ENCODE results near the gene CD55.

CD55 gene

DNA sequence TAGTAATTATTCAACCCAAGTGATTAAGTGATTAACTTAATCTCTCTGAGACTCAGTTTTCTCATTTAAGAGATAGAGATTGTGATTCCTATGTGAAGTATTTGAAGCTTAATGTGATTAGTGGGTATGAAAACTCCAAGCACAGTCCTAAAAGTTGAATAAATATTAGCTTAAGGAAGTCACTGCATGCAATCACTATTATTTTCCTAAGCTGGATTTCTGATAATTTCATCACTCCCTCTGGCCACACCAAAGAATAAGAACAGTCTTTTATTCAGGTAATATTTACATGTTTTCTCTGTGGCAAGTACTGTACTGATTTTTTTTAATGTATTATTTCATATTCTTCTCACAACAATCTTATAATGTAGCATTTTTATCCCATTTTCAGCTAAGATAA, 31.1 kb downstream of the CD55 start:
- H3K4me1 ChIP-seq (ENCODE audit: insufficient read depth, low read length, poor library complexity, severe bottlenecking), result no peaks in the 10 kb centered on the region
- no peaks in the 10 kb centered on the region for H3K79me2 ChIP-seq (ENCODE audit: insufficient read depth, low read length)
- TF ChIP-seq EZH2phosphoT487 (IDR thresholded peaks at IDR 0.05; ENCODE audit: borderline replicate concordance), result no peak
- no peak for TF ChIP-seq CTCF (conservative IDR thresholded peaks at IDR 0.05; ENCODE audit: low read length)
- no peak overlapping the region for H3K4me2 ChIP-seq (ENCODE audit: low read depth, low read length, poor library complexity, severe bottlenecking)
- no peaks in the 10 kb centered on the region for H3K27me3 ChIP-seq (ENCODE audit: insufficient read depth, low read length, poor library complexity, severe bottlenecking)
- no peaks in the 10 kb centered on the region for H4K20me1 ChIP-seq (ENCODE audit: insufficient read depth, low read length, poor library complexity, severe bottlenecking)
- H3F3A ChIP-seq (ENCODE audit: low read depth), result no peaks in the 10 kb centered on the region
- H3K9me3 ChIP-seq (ENCODE audit: insufficient read depth, low read depth, low read length), result no peaks in the 10 kb centered on the region
- no peak overlapping the region for H3K4me3 ChIP-seq (ENCODE audit: low read length, poor library complexity, severe bottlenecking)
- no peak overlapping the region for H3K9ac ChIP-seq (ENCODE audit: low read depth, low read length, poor library complexity, severe bottlenecking)
- no peak overlapping the region for H2AFZ ChIP-seq (ENCODE audit: low read length)
- no peaks in the 10 kb centered on the region for H3K9me2 ChIP-seq (replicated peaks; ENCODE audit: low read depth, low read length)
- H3K36me3 ChIP-seq (ENCODE audit: insufficient read depth, low read length), result peaks cover 5% of the 10 kb centered on the region; the same call in 1 of the 2 replicates

DNA sequence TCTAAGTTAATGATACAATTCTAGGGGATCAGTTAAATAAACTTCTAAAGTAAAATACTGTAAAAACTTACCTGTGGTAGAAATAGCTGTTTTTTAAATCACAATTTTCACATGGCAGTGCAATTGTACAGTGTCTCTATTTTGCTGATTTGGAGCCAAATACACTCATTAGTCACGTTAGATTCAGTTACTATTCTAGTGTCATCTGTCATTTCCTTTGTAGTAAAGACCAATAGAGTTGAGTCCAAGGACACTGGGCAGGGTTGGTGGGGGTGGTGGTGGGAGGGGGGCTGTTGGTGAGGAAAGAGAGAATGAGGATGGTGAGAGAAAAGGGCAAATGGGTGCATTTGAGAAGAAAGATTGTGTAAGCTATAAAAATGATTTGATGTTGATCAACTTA, 33.6 kb downstream of the CD55 start:
- H3K4me1 ChIP-seq (ENCODE audit: insufficient read depth, low read length, poor library complexity, severe bottlenecking), result no peaks in the 10 kb centered on the region
- no peaks in the 10 kb centered on the region for H3K36me3 ChIP-seq (ENCODE audit: insufficient read depth, low read length)
- H3K4me3 ChIP-seq (ENCODE audit: low read length, poor library complexity, severe bottlenecking), result no peak overlapping the region
- no peak overlapping the region for H3K4me2 ChIP-seq (ENCODE audit: low read depth, low read length, poor library complexity, severe bottlenecking)
- TF ChIP-seq CTCF (conservative IDR thresholded peaks at IDR 0.05; ENCODE audit: low read length) (no peak), EZH2phosphoT487 (IDR thresholded peaks at IDR 0.05; ENCODE audit: borderline replicate concordance) (no peak)
- H3K9ac ChIP-seq (ENCODE audit: low read depth, low read length, poor library complexity, severe bottlenecking), result no peak overlapping the region
- no peaks in the 10 kb centered on the region for H3K9me3 ChIP-seq (ENCODE audit: insufficient read depth, low read depth, low read length)
- H3K79me2 ChIP-seq (ENCODE audit: insufficient read depth, low read length), result no peaks in the 10 kb centered on the region
- H4K20me1 ChIP-seq (ENCODE audit: insufficient read depth, low read length, poor library complexity, severe bottlenecking), result no peaks in the 10 kb centered on the region
- no peaks in the 10 kb centered on the region for H3F3A ChIP-seq (ENCODE audit: low read depth)
- no peak overlapping the region for H2AFZ ChIP-seq (ENCODE audit: low read length)
- no peaks in the 10 kb centered on the region for H3K9me2 ChIP-seq (replicated peaks; ENCODE audit: low read depth, low read length)
- no peaks in the 10 kb centered on the region for H3K27me3 ChIP-seq (ENCODE audit: insufficient read depth, low read length, poor library complexity, severe bottlenecking)

- H3K27me3 ChIP-seq (ENCODE audit: insufficient read depth, low read length, poor library complexity, severe bottlenecking), result no peaks in the 10 kb centered on the region
- H2AFZ ChIP-seq (ENCODE audit: low read length), result no peak overlapping the region
- no peak overlapping the region for H3K9ac ChIP-seq (ENCODE audit: low read depth, low read length, poor library complexity, severe bottlenecking)
- H3K79me2 ChIP-seq (ENCODE audit: insufficient read depth, low read length), result no peaks in the 10 kb centered on the region
- H3F3A ChIP-seq (ENCODE audit: low read depth), result no peaks in the 10 kb centered on the region
- H3K4me3 ChIP-seq (ENCODE audit: low read length, poor library complexity, severe bottlenecking), result no peak overlapping the region
- H3K9me2 ChIP-seq (replicated peaks; ENCODE audit: low read depth, low read length), result no peaks in the 10 kb centered on the region
- H3K4me2 ChIP-seq (ENCODE audit: low read depth, low read length, poor library complexity, severe bottlenecking), result no peak overlapping the region
- no peaks in the 10 kb centered on the region for H3K4me1 ChIP-seq (ENCODE audit: insufficient read depth, low read length, poor library complexity, severe bottlenecking)
- H4K20me1 ChIP-seq (ENCODE audit: insufficient read depth, low read length, poor library complexity, severe bottlenecking), result no peaks in the 10 kb centered on the region
- TF ChIP-seq CTCF (conservative IDR thresholded peaks at IDR 0.05; ENCODE audit: low read length), result no peak
- no peak for TF ChIP-seq EZH2phosphoT487 (IDR thresholded peaks at IDR 0.05; ENCODE audit: borderline replicate concordance)
- no peaks in the 10 kb centered on the region for H3K9me3 ChIP-seq (ENCODE audit: insufficient read depth, low read depth, low read length)
- no peaks in the 10 kb centered on the region for H3K36me3 ChIP-seq (ENCODE audit: insufficient read depth, low read length)
Observed at GRCh38 chr1:207355513-207356295, 34.2 kb downstream of the CD55 start.

Measured in Loucy (cell line).